GM21528 (cell line): ENCODE data around the gene WDR1.

Experiments used
- ATAC-seq: cut with Tn5 transposase; IDR thresholded peaks from one replicate; pipeline ENCODE4 v1.9.1; 2021; ENCODE audit warnings: mild to moderate bottlenecking, moderate library complexity; ENCODE audit not compliant: unreplicated experiment, low FRiP score

Gene WDR1

GRCh38 chr4:10116569-10117358 is at the start of gene WDR1:
Gene WDR1 (minus strand): TSS chr4:10116799. CDS start chr4:10116666, 133 bp downstream.
- peak; percentile 91 for ATAC-seq

- ATAC-seq = no peak
Observed at GRCh38 chr4:10164877-10165283, 48.3 kb upstream of the WDR1 start.

GRCh38 chr4:10163296-10163695 is 46.7 kb upstream of the WDR1 start:
- no peak for ATAC-seq

- ATAC-seq = no peak
Observed at GRCh38 chr4:10162341-10163000, 45.9 kb upstream of the WDR1 start.

- ATAC-seq = no peak
Observed at GRCh38 chr4:10161840-10162239, 45.2 kb upstream of the WDR1 start.

GRCh38 chr4:10161146-10161545 is 44.5 kb upstream of the WDR1 start:
- no peak for ATAC-seq

GRCh38 chr4:10160281-10160856 is 43.8 kb upstream of the WDR1 start:
- ATAC-seq = no peak

- ATAC-seq = no peak
Observed at GRCh38 chr4:10159671-10160070, 43.1 kb upstream of the WDR1 start.

- no peak for ATAC-seq
Observed at GRCh38 chr4:10158333-10158942, 41.8 kb upstream of the WDR1 start.

- ATAC-seq = no peak
Observed at GRCh38 chr4:10157478-10158332, 41.1 kb upstream of the WDR1 start.

GRCh38 chr4:10154241-10154640 is 37.6 kb upstream of the WDR1 start:
- no peak for ATAC-seq

- no peak for ATAC-seq
Observed at GRCh38 chr4:10153161-10153560, 36.6 kb upstream of the WDR1 start.

GRCh38 chr4:10151182-10151581 is 34.6 kb upstream of the WDR1 start:
- ATAC-seq = peak; percentile 53

- no peak for ATAC-seq
Observed at GRCh38 chr4:10144966-10145365, 28.4 kb upstream of the WDR1 start.

- ATAC-seq = no peak
Observed at GRCh38 chr4:10144479-10144878, 27.9 kb upstream of the WDR1 start.

- ATAC-seq = no peak
Observed at GRCh38 chr4:10143171-10143570, 26.6 kb upstream of the WDR1 start.

GRCh38 chr4:10140866-10141759 is 24.5 kb upstream of the WDR1 start:
- ATAC-seq = no peak

GRCh38 chr4:10139518-10139917 is 22.9 kb upstream of the WDR1 start:
- ATAC-seq = no peak

- ATAC-seq = no peak
Observed at GRCh38 chr4:10135260-10135659, 18.7 kb upstream of the WDR1 start.
